ENCODE measurements around the gene SAMM50. TPM values are rescaled to one million over a fixed set of nuclear protein-coding genes. Genes with fewer than 3 reads are reported as not detected.

Gene SAMM50
- total and polyA plus RNA-seq, 2 experiments from 2014 or later, result 58.6 to 60.3 TPM

DNA sequence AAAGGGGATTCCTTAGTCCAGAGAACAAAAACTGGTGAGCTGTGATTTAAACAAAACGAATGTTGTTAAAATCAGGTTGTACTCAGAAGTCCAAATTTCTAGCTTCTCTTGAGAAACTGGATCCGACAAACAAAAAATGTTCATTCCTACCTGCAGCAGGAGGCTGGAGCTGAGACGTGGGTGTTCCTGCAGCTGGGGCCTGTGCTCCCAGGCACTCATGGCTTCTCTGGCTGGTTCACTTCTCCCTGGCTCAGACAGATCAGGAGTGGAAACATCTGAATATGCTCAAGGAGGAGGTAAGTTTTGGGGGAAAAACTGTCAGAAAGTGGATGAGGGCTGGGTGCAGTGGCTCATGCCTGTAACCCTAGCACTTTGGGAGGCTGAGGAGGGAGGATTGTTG is 44.1 kb downstream of the SAMM50 start:
- peaks cover 5% of the 10 kb centered on the region for H3K27me3 Mint-ChIP-seq (ENCODE audit: insufficient read depth, low read depth, poor library complexity)
- TF ChIP-seq, protein P1, sequence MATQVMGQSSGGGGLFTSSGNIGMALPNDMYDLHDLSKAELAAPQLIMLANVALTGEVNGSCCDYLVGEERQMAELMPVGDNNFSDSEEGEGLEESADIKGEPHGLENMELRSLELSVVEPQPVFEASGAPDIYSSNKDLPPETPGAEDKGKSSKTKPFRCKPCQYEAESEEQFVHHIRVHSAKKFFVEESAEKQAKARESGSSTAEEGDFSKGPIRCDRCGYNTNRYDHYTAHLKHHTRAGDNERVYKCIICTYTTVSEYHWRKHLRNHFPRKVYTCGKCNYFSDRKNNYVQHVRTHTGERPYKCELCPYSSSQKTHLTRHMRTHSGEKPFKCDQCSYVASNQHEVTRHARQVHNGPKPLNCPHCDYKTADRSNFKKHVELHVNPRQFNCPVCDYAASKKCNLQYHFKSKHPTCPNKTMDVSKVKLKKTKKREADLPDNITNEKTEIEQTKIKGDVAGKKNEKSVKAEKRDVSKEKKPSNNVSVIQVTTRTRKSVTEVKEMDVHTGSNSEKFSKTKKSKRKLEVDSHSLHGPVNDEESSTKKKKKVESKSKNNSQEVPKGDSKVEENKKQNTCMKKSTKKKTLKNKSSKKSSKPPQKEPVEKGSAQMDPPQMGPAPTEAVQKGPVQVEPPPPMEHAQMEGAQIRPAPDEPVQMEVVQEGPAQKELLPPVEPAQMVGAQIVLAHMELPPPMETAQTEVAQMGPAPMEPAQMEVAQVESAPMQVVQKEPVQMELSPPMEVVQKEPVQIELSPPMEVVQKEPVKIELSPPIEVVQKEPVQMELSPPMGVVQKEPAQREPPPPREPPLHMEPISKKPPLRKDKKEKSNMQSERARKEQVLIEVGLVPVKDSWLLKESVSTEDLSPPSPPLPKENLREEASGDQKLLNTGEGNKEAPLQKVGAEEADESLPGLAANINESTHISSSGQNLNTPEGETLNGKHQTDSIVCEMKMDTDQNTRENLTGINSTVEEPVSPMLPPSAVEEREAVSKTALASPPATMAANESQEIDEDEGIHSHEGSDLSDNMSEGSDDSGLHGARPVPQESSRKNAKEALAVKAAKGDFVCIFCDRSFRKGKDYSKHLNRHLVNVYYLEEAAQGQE (IDR thresholded peaks at IDR 0.05; ENCODE audit: unreplicated experiment), result no peak
- no peak for TF ChIP-seq POLR2AphosphoS5 (IDR thresholded peaks at IDR 0.05; ENCODE audit: low read depth)
- TF ChIP-seq, protein P2, sequence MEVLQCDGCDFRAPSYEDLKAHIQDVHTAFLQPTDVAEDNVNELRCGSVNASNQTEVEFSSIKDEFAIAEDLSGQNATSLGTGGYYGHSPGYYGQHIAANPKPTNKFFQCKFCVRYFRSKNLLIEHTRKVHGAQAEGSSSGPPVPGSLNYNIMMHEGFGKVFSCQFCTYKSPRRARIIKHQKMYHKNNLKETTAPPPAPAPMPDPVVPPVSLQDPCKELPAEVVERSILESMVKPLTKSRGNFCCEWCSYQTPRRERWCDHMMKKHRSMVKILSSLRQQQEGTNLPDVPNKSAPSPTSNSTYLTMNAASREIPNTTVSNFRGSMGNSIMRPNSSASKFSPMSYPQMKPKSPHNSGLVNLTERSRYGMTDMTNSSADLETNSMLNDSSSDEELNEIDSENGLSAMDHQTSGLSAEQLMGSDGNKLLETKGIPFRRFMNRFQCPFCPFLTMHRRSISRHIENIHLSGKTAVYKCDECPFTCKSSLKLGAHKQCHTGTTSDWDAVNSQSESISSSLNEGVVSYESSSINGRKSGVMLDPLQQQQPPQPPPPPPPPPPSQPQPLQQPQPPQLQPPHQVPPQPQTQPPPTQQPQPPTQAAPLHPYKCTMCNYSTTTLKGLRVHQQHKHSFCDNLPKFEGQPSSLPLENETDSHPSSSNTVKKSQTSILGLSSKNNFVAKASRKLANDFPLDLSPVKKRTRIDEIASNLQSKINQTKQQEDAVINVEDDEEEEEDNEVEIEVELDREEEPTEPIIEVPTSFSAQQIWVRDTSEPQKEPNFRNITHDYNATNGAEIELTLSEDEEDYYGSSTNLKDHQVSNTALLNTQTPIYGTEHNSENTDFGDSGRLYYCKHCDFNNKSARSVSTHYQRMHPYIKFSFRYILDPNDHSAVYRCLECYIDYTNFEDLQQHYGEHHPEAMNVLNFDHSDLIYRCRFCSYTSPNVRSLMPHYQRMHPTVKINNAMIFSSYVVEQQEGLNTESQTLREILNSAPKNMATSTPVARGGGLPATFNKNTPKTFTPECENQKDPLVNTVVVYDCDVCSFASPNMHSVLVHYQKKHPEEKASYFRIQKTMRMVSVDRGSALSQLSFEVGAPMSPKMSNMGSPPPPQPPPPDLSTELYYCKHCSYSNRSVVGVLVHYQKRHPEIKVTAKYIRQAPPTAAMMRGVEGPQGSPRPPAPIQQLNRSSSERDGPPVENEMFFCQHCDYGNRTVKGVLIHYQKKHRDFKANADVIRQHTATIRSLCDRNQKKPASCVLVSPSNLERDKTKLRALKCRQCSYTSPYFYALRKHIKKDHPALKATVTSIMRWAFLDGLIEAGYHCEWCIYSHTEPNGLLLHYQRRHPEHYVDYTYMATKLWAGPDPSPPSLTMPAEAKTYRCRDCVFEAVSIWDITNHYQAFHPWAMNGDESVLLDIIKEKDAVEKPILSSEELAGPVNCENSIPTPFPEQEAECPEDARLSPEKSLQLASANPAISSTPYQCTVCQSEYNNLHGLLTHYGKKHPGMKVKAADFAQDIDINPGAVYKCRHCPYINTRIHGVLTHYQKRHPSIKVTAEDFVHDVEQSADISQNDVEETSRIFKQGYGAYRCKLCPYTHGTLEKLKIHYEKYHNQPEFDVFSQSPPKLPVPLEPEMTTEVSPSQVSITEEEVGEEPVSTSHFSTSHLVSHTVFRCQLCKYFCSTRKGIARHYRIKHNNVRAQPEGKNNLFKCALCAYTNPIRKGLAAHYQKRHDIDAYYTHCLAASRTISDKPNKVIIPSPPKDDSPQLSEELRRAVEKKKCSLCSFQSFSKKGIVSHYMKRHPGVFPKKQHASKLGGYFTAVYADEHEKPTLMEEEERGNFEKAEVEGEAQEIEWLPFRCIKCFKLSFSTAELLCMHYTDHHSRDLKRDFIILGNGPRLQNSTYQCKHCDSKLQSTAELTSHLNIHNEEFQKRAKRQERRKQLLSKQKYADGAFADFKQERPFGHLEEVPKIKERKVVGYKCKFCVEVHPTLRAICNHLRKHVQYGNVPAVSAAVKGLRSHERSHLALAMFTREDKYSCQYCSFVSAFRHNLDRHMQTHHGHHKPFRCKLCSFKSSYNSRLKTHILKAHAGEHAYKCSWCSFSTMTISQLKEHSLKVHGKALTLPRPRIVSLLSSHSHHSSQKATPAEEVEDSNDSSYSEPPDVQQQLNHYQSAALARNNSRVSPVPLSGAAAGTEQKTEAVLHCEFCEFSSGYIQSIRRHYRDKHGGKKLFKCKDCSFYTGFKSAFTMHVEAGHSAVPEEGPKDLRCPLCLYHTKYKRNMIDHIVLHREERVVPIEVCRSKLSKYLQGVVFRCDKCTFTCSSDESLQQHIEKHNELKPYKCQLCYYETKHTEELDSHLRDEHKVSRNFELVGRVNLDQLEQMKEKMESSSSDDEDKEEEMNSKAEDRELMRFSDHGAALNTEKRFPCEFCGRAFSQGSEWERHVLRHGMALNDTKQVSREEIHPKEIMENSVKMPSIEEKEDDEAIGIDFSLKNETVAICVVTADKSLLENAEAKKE (CRISPR knock-in tag; IDR thresholded peaks at IDR 0.05), result no peak
- TF ChIP-seq, protein P3, sequence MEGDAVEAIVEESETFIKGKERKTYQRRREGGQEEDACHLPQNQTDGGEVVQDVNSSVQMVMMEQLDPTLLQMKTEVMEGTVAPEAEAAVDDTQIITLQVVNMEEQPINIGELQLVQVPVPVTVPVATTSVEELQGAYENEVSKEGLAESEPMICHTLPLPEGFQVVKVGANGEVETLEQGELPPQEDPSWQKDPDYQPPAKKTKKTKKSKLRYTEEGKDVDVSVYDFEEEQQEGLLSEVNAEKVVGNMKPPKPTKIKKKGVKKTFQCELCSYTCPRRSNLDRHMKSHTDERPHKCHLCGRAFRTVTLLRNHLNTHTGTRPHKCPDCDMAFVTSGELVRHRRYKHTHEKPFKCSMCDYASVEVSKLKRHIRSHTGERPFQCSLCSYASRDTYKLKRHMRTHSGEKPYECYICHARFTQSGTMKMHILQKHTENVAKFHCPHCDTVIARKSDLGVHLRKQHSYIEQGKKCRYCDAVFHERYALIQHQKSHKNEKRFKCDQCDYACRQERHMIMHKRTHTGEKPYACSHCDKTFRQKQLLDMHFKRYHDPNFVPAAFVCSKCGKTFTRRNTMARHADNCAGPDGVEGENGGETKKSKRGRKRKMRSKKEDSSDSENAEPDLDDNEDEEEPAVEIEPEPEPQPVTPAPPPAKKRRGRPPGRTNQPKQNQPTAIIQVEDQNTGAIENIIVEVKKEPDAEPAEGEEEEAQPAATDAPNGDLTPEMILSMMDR (conservative IDR thresholded peaks at IDR 0.05; ENCODE audit: low read depth in 2 of 2), result no peak
- no peak for TF ChIP-seq CREB1 (CRISPR knock-in tag; IDR thresholded peaks at IDR 0.05; ENCODE audit: low read depth)
- TF ChIP-seq JUNB (IDR thresholded peaks at IDR 0.05; ENCODE audit: unreplicated experiment), result no peak
- no peak for TF ChIP-seq NANOG (IDR thresholded peaks at IDR 0.05; ENCODE audit: borderline replicate concordance)
- TF ChIP-seq EZH2phosphoT487 (IDR thresholded peaks at IDR 0.05; ENCODE audit: unreplicated experiment), result no peak
- no peak for TF ChIP-seq STAT1 (IDR thresholded peaks at IDR 0.05; ENCODE audit: unreplicated experiment)
- no peak for TF ChIP-seq EZH2 (IDR thresholded peaks at IDR 0.05; ENCODE audit: low read depth, unreplicated experiment)
- TF ChIP-seq, protein P4, sequence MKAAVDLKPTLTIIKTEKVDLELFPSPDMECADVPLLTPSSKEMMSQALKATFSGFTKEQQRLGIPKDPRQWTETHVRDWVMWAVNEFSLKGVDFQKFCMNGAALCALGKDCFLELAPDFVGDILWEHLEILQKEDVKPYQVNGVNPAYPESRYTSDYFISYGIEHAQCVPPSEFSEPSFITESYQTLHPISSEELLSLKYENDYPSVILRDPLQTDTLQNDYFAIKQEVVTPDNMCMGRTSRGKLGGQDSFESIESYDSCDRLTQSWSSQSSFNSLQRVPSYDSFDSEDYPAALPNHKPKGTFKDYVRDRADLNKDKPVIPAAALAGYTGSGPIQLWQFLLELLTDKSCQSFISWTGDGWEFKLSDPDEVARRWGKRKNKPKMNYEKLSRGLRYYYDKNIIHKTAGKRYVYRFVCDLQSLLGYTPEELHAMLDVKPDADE (IDR thresholded peaks at IDR 0.05), result no peak
- TF ChIP-seq ZNF114 (CRISPR knock-in tag; IDR thresholded peaks at IDR 0.05), result no peak
- no peak for TF ChIP-seq ZNF331 (CRISPR knock-in tag; IDR thresholded peaks at IDR 0.05; ENCODE audit: low read depth)
- no peak overlapping the region for H3K4me3 Mint-ChIP-seq
- H3K36me3 Mint-ChIP-seq (ENCODE audit: low read depth), result peaks cover 36% of the 10 kb centered on the region
- ATAC-seq, result no peak
- Histone ChIP-seq H3K36me3 (ENCODE audit: insufficient read depth) (peaks cover 8% of the 10 kb centered on the region; the same call in 1 of the 2 replicates), H3F3A (replicated peaks; ENCODE audit: low read depth) (0 out of 2 replicates have a peak, but pooled peaks cover 3% of the 10 kb centered on the region), H3K27ac (ENCODE audit: low read depth) (no peak overlapping the region), H3K9me2 (ENCODE audit: insufficient read depth) (no peaks in the 10 kb centered on the region), H3K4me1 (ENCODE audit: insufficient read depth) (no peaks in the 10 kb centered on the region; the same call in 1 of the 2 replicates), H4K20me1 (replicated peaks; ENCODE audit: insufficient read depth) (no peaks in the 10 kb centered on the region; the same call in none of the 2 replicates), H3K4me2 (no peak overlapping the region), H3K79me2 (replicated peaks; ENCODE audit: insufficient read depth) (0 out of 2 replicates have a peak, but pooled peaks cover 2% of the 10 kb centered on the region), H3K4me3 (no peak overlapping the region), H2AFZ (no peak overlapping the region), H3K27me3 (ENCODE audit: insufficient read depth) (no peaks in the 10 kb centered on the region)
- DNase-seq (ENCODE audit: low spot score), result no peak
- H3K9me3 Mint-ChIP-seq, result no peaks in the 10 kb centered on the region
- peaks cover 9% of the 10 kb centered on the region; the same call in 2 of the 3 replicates for H3K4me1 Mint-ChIP-seq
- H3K27ac Mint-ChIP-seq, result no peak overlapping the region
